Measurements from ENCODE around the gene LGR4. TPM values are rescaled to one million over a fixed set of nuclear protein-coding genes. Genes with fewer than 3 reads are reported as not detected.

The LGR4 gene
- total and polyA plus RNA-seq, 2 experiments from 2014 or later = 14.9 to 59.2 TPM

DNA sequence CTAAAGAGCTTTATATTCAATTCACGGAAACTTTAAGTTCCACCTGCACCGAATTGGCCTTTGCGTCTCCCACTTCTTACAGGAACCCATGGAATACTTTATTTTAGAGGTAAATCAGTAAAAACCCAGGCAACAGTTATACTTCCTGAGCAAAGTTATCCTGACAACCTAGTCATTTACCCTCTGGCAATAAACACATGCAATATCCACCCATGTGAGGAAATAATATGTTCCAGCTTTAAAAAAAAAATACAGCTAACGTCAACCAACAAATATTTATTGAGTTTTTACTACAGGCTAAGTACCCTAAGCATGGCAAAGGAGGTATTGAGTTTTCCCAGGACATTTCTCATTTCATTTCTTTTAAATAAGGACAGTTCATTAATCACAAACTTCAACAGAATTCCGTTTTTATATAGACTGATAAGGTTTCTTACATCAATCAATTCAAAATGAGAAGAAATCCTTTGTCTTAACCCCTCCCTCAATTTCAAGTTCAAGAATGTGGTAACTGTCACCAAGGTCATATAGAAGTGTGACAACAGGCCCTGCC, 71.2 kb downstream of the LGR4 start:
- no peak for DNase-seq
- TF ChIP-seq EZH2phosphoT487 (IDR thresholded peaks at IDR 0.05; ENCODE audit: insufficient read depth, low read depth) (no peak), EZH2 (IDR thresholded peaks at IDR 0.05; ENCODE audit: insufficient read depth, poor library complexity, severe bottlenecking) (no peak)
- H3F3A ChIP-seq (ENCODE audit: insufficient read depth) = no peaks in the 10 kb centered on the region
- no peak overlapping the region for H3K27ac ChIP-seq
- H3K27me3 ChIP-seq (replicated peaks; ENCODE audit: insufficient read depth) = no peaks in the 10 kb centered on the region
- H4K20me1 ChIP-seq (ENCODE audit: insufficient read depth) = no peaks in the 10 kb centered on the region
- H3K79me2 ChIP-seq (ENCODE audit: insufficient read depth) = peaks cover 54% of the 10 kb centered on the region
- H3K4me2 ChIP-seq (ENCODE audit: unreplicated experiment) = no peak overlapping the region
- H3K36me3 ChIP-seq (ENCODE audit: low read depth) = no peaks in the 10 kb centered on the region
- H3K9me3 ChIP-seq (ENCODE audit: low read depth) = no peaks in the 10 kb centered on the region
- no peaks in the 10 kb centered on the region for H3K9me2 ChIP-seq (ENCODE audit: insufficient read depth)
- WGBS, 2 experiments (ENCODE audit: low coverage in 1 of 2, low lambda C conversion rate in 2 of 2, missing lambda C conversion rate in 2 of 2) = 74 to 78% methylated on average over 5 of the region's 5 CpGs
- H3K4me3 ChIP-seq = no peak overlapping the region
- H3K9ac ChIP-seq = no peak overlapping the region
- no peak overlapping the region for H2AFZ ChIP-seq
- in situ Hi-C loops (cut with MboI) = no loop called here
- H3K4me1 ChIP-seq (ENCODE audit: insufficient read depth) = no peaks in the 10 kb centered on the region

DNA sequence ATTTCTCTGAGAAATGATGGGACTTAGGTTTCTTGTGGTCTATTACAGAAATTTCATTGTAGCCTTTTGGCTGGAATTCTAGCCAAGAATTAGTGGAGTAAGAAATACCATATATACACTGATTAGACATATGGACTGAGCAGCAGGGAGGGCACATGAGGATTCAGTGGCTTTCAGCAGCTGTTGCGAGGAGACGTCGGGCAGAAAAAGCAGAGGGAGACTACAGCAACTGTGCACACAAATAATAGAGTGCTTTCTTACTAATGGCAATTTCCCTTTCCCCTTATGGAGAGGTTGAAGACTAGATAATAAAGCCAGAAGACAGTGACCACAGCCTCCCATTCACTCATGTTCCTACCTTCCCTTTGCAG, 74.2 kb downstream of the LGR4 start:
- Histone ChIP-seq H3K4me2 (ENCODE audit: unreplicated experiment) (no peak overlapping the region), H3K27me3 (replicated peaks; ENCODE audit: insufficient read depth) (no peaks in the 10 kb centered on the region), H3K9me3 (ENCODE audit: low read depth) (no peaks in the 10 kb centered on the region), H3K4me1 (ENCODE audit: insufficient read depth) (peaks cover 17% of the 10 kb centered on the region), H3K9ac (no peak overlapping the region), H3F3A (ENCODE audit: insufficient read depth) (peaks cover 5% of the 10 kb centered on the region; the same call in 1 of the 2 replicates), H2AFZ (no peak overlapping the region), H3K4me3 (no peak overlapping the region), H4K20me1 (ENCODE audit: insufficient read depth) (no peaks in the 10 kb centered on the region), H3K9me2 (ENCODE audit: insufficient read depth) (no peaks in the 10 kb centered on the region), H3K36me3 (ENCODE audit: low read depth) (no peaks in the 10 kb centered on the region), H3K27ac (no peak overlapping the region), H3K79me2 (ENCODE audit: insufficient read depth) (peaks cover 56% of the 10 kb centered on the region)
- 94 to 100% methylated on average over 3 of the region's 3 CpGs for WGBS, 2 experiments (ENCODE audit: low coverage in 1 of 2, low lambda C conversion rate in 2 of 2, missing lambda C conversion rate in 2 of 2)
- TF ChIP-seq EZH2 (IDR thresholded peaks at IDR 0.05; ENCODE audit: insufficient read depth, poor library complexity, severe bottlenecking) (no peak), EZH2phosphoT487 (IDR thresholded peaks at IDR 0.05; ENCODE audit: insufficient read depth, low read depth) (no peak)
- DNase-seq = no peak
- in situ Hi-C loops (cut with MboI) = no loop called here

DNA sequence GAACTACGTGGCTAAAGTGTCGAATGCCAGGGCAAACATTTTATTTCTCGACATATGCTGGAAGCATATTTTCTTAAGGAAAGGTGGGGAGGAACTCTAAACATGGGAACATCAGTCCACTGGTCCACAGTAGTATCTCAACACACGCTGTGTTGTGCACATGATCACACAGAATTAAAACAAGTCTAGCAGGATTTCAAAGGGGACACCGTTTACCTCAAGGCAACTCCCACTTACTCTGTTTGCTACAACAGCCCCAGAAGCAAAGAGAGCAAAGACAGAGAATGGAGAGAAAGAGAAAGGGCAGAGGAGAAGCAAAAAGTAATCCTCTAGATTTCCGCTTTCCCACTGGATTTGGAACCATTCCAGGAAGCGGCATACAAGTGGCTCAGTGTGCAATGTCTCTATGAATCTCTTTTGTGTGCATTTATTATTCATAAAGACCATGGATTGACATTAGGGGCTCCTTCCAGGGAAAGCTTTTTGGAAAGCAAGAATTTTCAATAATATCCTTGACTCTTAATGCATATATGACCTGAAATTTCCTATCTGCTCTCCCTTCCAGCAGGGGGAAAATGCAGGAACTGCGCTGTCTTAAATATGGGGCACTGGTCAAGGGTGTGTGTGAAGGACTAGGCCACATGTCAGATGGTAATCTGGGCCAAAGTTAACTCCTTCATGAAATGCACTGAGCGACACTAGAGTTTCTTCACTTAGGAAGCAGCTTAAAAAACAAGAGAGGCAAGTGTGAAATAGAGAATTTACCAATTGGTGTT, 74.8 kb downstream of the LGR4 start:
- H3K4me1 ChIP-seq (ENCODE audit: insufficient read depth) = peaks cover 21% of the 10 kb centered on the region
- 96 to 98% methylated on average over 9 of the region's 9 CpGs for WGBS, 2 experiments (ENCODE audit: low coverage in 1 of 2, low lambda C conversion rate in 2 of 2, missing lambda C conversion rate in 2 of 2)
- no peak overlapping the region for H3K4me2 ChIP-seq (ENCODE audit: unreplicated experiment)
- H3K36me3 ChIP-seq (ENCODE audit: low read depth) = no peaks in the 10 kb centered on the region
- no peaks in the 10 kb centered on the region for H3K9me2 ChIP-seq (ENCODE audit: insufficient read depth)
- no peak for DNase-seq
- peaks cover 52% of the 10 kb centered on the region for H3K79me2 ChIP-seq (ENCODE audit: insufficient read depth)
- in situ Hi-C loops (cut with MboI) = no loop called here
- no peak overlapping the region for H2AFZ ChIP-seq
- H3K4me3 ChIP-seq = no peak overlapping the region
- H3F3A ChIP-seq (ENCODE audit: insufficient read depth) = peaks cover 9% of the 10 kb centered on the region
- no peak overlapping the region for H3K9ac ChIP-seq
- H3K27ac ChIP-seq = no peak overlapping the region
- no peaks in the 10 kb centered on the region for H4K20me1 ChIP-seq (ENCODE audit: insufficient read depth)
- no peak for TF ChIP-seq EZH2phosphoT487 (IDR thresholded peaks at IDR 0.05; ENCODE audit: insufficient read depth, low read depth)
- no peak for TF ChIP-seq EZH2 (IDR thresholded peaks at IDR 0.05; ENCODE audit: insufficient read depth, poor library complexity, severe bottlenecking)
- H3K27me3 ChIP-seq (replicated peaks; ENCODE audit: insufficient read depth) = no peaks in the 10 kb centered on the region
- H3K9me3 ChIP-seq (ENCODE audit: low read depth) = no peaks in the 10 kb centered on the region

DNA sequence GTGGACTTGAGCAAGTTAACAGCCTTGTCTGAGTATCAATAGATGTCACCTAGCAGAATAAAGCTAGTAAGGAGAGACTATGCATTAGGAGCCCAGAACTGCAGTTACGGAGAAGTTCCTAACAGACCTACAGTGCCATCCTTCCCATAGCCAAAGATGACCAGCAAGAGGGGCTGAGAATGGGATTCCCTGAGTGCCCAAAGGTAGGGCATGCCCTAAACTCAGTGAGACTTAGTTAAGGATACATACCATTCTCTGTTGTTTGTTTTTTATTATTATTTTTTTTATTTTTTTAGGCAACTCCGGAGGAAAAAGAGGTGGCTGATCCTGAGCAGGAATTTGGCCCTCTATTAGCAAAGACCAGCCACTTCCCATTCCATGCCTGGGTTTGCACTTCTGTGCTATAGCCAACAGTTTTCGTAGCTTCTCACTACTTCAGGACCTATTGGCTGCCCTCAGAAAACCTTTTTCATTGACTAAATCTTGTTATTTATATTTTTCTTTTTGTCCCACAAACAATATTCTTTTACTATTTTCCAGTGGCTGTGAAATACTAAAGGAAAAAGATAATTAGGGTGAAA, 76.2 kb downstream of the LGR4 start:
- 71 to 77% methylated on average over 3 of the region's 3 CpGs for WGBS, 2 experiments (ENCODE audit: low coverage in 1 of 2, low lambda C conversion rate in 2 of 2, missing lambda C conversion rate in 2 of 2)
- Histone ChIP-seq H3F3A (ENCODE audit: insufficient read depth) (peaks cover 23% of the 10 kb centered on the region), H2AFZ (no peak overlapping the region), H3K4me1 (ENCODE audit: insufficient read depth) (peaks cover 36% of the 10 kb centered on the region), H3K9me3 (ENCODE audit: low read depth) (no peaks in the 10 kb centered on the region), H3K79me2 (ENCODE audit: insufficient read depth) (peaks cover 39% of the 10 kb centered on the region), H4K20me1 (ENCODE audit: insufficient read depth) (no peaks in the 10 kb centered on the region), H3K27me3 (replicated peaks; ENCODE audit: insufficient read depth) (no peaks in the 10 kb centered on the region), H3K9me2 (ENCODE audit: insufficient read depth) (no peaks in the 10 kb centered on the region), H3K9ac (0 out of 2 replicates have a peak overlapping the region, but pooled peaks have one; percentile 7), H3K4me2 (ENCODE audit: unreplicated experiment) (peak overlapping the region; percentile 39), H3K4me3 (no peak overlapping the region), H3K27ac (0 out of 2 replicates have a peak overlapping the region, but pooled peaks have one; percentile 2), H3K36me3 (ENCODE audit: low read depth) (no peaks in the 10 kb centered on the region)
- no peak for DNase-seq
- in situ Hi-C loops (cut with MboI) = no loop called here
- no peak for TF ChIP-seq EZH2phosphoT487 (IDR thresholded peaks at IDR 0.05; ENCODE audit: insufficient read depth, low read depth)
